H1 (cell line): ENCODE data around the gene ASTN2.

Source experiments
- ATF3 ChIP-seq: IDR thresholded peaks from 2 replicates; pipeline ENCODE4 v1.6.1; 2011; ENCODE audit warnings: low read depth, mild to moderate bottlenecking, low read length; ENCODE audit not compliant: insufficient read depth
- CEBPB ChIP-seq: IDR thresholded peaks from 2 replicates; pipeline ENCODE4 v1.6.1; 2012; ENCODE audit warnings: low read depth, low read length
- CHD1 ChIP-seq: IDR thresholded peaks from 2 replicates; pipeline ENCODE4 v1.6.1; 2012; ENCODE audit warnings: low read depth, low read length, improper control_type of control experiment
- CTCF ChIP-seq, 3 experiments: IDR thresholded peaks; 1 replicate in 2 of 3; 2 replicates in 1 of 3; pipeline versions ENCODE4 v1.5.1 to v1.6.1; 2011; ENCODE audit warnings: low read length in 3 of 3, mild to moderate bottlenecking in 3 of 3, inconsistent platforms in 2 of 3, low read depth in 1 of 3, moderate library complexity in 1 of 3; ENCODE audit not compliant: insufficient read depth in 1 of 3; ENCODE audit errors: control extremely low read depth in 1 of 3
- EZH2 ChIP-seq: fragments of 200-600 bp; sonication (generic); IDR thresholded peaks from 2 replicates; pipeline ENCODE4 v1.7.1; 2012; ENCODE audit warnings: low read depth, mild to moderate bottlenecking, moderate library complexity, low read length, inconsistent platforms; ENCODE audit not compliant: severe bottlenecking
- HDAC2 ChIP-seq, 2 experiments: fragments of 300-600 bp in 1 of 2; sonication (generic) in 1 of 2; IDR thresholded peaks; 2 replicates each; pipeline ENCODE4 v1.6.1; 2011 to 2012; ENCODE audit warnings: low read depth in 2 of 2, low read length in 2 of 2, mild to moderate bottlenecking in 2 of 2, moderate library complexity in 2 of 2, borderline replicate concordance in 1 of 2, inconsistent platforms in 1 of 2
- KDM1A ChIP-seq: fragments of 200-600, 300-600 bp; sonication (generic); IDR thresholded peaks from 2 replicates; pipeline ENCODE4 v1.7.1; 2016; ENCODE audit warnings: mild to moderate bottlenecking, low read length, borderline replicate concordance
- MAFK ChIP-seq: IDR thresholded peaks from 2 replicates; pipeline ENCODE4 v1.6.1; 2012; ENCODE audit warnings: low read depth, mild to moderate bottlenecking, improper control_type of control experiment, low read length
- MAX ChIP-seq: IDR thresholded peaks from 2 replicates; pipeline ENCODE4 v1.6.1; 2012; ENCODE audit warnings: inconsistent platforms
- NANOG ChIP-seq: IDR thresholded peaks from 2 replicates; pipeline ENCODE4 v1.6.1; 2011; ENCODE audit warnings: low read length, low read depth, mild to moderate bottlenecking, inconsistent platforms; ENCODE audit not compliant: insufficient read depth, poor library complexity, severe bottlenecking
- POLR2AphosphoS5 ChIP-seq: IDR thresholded peaks from 2 replicates; pipeline ENCODE4 v1.6.1; 2011; ENCODE audit warnings: low read depth, low read length
- RAD21 ChIP-seq, 2 experiments: IDR thresholded peaks in 1 of 2; conservative IDR thresholded peaks in 1 of 2; 2 replicates each; pipeline ENCODE4 v1.6.1; 2011; ENCODE audit warnings: low read depth in 2 of 2, low read length in 2 of 2, improper control_type of control experiment in 1 of 2, inconsistent platforms in 1 of 2, mild to moderate bottlenecking in 1 of 2, moderate library complexity in 1 of 2
- TBP ChIP-seq: IDR thresholded peaks from 2 replicates; pipeline ENCODE4 v1.6.1; 2011; ENCODE audit warnings: low read depth, low read length, improper control_type of control experiment
- TCF12 ChIP-seq: IDR thresholded peaks from 2 replicates; pipeline ENCODE4 v1.6.1; 2011; ENCODE audit warnings: low read depth, mild to moderate bottlenecking, low read length

GRCh38 chr9:116712781-116713180 is 702.1 kb downstream of the ASTN2 start:
- no peak for TF ChIP-seq CEBPB
- TF ChIP-seq NANOG, result no peak
- no peak for TF ChIP-seq CTCF (IDR thresholded peaks at IDR 0.05; ENCODE audit: control extremely low read depth in 1 of 3, insufficient read depth in 1 of 3, low read depth in 1 of 3, low read length in 3 of 3)
- no peak for TF ChIP-seq CHD1
- TF ChIP-seq HDAC2 (IDR thresholded peaks at IDR 0.05; ENCODE audit: borderline replicate concordance in 1 of 2, low read depth in 2 of 2, low read length in 2 of 2), result no peak
- TF ChIP-seq MAFK, result no peak
- TF ChIP-seq RAD21 (IDR thresholded peaks at IDR 0.05 in 1 of 2, conservative IDR thresholded peaks at IDR 0.05 in 1 of 2; ENCODE audit: low read depth in 2 of 2, low read length in 2 of 2), result no peak
- no peak for TF ChIP-seq POLR2AphosphoS5
- TF ChIP-seq TBP, result no peak
- no peak for TF ChIP-seq MAX
- no peak for TF ChIP-seq KDM1A
- no peak for TF ChIP-seq EZH2
- TF ChIP-seq ATF3, result no peak
- TF ChIP-seq TCF12, result no peak
